HG02970 (cell line): ENCODE results near the gene RAPGEF2.
"Not testable (repeated sequence)": the region's sequence is repeated elsewhere in the genome, so short reads cannot be mapped to it uniquely, and the experiment has no call there.

ENCODE experiments used
- ATAC-seq: cut with Tn5 transposase; IDR thresholded peaks from one replicate; pipeline ENCODE4 v1.9.1; 2021; ENCODE audit warnings: mild to moderate bottlenecking, moderate library complexity, moderate number of reproducible peaks; ENCODE audit not compliant: unreplicated experiment, low FRiP score

Gene RAPGEF2, protein sequence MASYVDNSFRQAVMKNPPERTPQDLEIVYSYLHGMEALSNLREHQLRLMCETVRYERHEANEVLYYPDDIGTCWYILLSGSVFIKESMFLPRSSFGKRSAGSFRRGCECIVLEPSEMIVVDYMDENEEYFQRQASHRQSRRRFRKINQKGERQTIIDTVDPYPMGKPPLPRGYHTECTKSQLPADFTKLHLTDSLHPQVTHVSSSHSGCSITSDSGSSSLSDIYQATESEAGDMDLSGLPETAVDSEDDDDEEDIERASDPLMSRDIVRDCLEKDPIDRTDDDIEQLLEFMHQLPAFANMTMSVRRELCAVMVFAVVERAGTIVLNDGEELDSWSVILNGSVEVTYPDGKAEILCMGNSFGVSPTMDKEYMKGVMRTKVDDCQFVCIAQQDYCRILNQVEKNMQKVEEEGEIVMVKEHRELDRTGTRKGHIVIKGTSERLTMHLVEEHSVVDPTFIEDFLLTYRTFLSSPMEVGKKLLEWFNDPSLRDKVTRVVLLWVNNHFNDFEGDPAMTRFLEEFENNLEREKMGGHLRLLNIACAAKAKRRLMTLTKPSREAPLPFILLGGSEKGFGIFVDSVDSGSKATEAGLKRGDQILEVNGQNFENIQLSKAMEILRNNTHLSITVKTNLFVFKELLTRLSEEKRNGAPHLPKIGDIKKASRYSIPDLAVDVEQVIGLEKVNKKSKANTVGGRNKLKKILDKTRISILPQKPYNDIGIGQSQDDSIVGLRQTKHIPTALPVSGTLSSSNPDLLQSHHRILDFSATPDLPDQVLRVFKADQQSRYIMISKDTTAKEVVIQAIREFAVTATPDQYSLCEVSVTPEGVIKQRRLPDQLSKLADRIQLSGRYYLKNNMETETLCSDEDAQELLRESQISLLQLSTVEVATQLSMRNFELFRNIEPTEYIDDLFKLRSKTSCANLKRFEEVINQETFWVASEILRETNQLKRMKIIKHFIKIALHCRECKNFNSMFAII (N-terminal part only)

DNA sequence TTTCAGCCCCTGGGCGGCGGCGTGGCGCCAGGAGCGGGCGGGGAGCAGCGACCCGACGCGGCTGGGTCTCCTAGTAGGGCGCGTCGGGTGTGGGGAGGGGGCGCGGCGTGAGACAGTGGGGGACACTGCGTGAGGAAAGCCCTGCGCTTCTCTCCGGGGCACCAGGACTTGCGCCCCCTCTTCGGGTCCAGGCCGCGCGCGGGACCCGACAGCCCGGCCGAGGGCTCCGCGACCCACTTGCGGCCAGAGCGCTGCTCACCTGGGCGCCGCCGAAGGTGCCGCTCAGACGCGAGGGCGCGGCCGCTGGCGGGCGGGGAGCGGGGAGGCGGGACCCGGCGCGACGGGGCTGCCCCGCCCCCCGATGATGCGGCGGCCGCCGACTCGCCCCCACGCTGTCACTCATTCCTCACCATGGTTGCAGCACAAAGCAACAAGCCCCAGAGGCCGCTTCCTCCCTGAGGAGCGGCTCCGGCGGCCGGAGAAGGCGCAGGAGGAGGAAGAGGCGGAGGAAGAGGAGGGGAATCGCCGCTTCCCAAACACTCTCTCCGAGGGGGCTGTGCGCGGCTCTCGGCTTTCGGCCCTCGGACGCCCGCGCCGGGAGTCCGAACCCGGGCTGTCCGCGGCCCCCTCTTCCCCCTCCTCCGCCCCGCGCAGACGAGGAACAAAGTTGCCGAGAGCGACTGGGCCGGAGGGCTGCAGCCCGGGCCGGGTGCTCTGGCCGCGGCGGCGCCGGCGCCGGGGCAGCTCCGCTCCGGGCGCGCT lies at the start of gene RAPGEF2:
RAPGEF2 (plus strand) TSS at position 458 of the 762 bp plus-strand sequence. CDS start 1,084 bp downstream, outside the sequence.
- peak; percentile 79 for ATAC-seq

DNA sequence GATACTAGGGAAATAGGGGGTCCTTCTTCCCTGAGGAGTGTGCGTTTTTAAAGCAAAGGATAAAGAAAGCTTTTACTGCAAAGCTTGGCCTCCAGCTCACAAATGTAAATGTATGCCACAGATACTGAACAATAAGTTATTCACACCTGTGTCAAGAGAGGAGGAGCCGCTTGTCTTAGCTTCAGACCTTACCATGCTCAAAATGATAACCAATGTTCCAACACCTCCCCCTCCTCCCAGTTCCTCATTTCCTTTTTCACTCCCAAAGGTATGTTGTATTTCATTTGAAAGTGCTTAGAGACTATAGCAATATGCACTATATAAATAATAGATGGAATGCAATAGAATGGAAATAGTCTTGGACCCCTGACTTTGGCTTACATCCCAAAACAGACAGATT lies 47.0 kb upstream of the RAPGEF2 start:
- no peak for ATAC-seq

DNA sequence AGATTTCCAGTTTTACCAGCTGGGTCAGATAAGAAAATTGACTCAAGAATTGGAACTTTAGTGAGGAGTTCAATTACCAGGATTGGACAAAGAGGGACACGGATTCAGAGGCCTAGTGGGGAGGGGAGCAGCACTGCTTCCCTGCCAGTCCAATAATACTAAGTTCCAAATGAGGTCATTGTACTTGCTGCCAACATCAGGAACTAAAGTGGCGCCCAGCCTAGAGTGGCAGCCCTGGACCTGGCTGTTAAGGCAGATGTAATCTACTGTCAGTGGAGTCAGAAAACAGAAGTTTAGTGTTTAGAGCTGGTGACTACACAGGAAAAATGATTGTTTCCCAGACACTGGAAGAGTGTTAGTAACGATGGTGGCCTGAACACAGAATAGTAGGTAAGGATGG lies 42.7 kb upstream of the RAPGEF2 start:
- no peak for ATAC-seq

DNA sequence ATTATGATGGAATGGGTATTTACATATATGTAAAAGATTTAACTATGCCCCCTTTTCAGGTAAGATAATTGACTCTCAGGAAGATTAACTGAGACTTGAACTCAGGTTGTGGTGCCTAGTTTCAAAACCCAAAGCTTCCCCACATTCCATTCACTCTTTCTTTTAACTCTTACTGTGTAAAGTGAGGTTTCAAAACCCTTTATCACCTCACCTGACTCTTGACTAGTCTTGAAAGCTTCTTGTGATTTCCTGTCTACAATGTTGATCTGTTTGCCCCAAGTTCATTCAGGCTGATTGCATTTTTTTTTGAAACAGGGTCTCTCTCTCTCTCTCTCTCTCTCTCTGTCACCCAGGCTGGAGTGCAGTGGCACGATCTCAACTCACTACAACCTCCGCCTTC lies 40.5 kb upstream of the RAPGEF2 start:
- no peak for ATAC-seq

DNA sequence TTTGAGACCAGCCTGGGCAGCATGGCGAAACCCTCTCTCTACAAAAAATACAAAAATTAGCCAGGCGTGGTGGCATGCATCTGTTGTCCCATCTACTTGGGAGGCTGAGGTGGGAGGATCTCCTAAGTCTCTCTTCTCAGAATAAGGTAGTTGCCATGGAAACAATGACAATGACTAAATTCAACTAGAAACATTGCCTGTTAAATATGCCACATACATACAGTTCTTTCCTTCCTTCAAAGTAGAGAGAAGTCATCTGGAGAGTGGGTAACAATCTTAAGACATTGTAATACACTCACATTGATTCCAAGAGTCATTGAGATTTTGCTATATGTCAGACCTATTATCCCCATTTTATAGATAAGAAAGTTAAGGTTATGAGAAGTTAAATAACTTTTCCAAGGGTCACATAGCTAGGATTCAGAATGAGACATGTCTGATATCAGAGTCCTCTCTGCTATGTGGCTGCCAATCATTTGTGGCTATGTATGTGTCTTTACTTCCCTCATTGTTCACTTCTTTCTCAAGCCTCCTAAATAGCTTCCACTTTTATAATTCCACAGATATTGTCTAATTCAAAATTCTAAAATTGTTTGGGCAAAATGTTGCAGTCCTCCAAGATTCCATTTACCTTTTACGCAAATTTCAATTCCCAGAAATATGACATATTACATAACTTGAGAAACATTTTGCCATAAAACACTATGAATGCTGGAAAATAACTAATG lies 37.2 kb upstream of the RAPGEF2 start:
- no peak for ATAC-seq

DNA sequence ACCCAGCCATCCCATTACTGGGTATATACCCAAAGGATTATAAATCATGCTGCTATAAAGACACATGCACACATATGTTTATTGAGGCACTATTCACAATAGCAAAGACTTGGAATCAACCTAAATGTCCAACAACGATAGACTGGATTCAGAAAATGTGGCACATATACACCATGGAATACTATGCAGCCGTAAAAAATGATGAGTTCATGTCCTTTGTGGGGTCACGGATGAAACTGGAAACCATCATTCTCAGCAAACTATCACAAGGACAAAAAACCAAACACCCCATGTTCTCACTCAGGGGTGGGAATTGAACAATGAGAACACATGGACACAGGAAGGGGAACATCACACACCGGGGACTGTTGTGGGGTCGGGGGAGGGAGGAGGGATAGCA lies 34.7 kb upstream of the RAPGEF2 start:
- ATAC-seq, result not testable (repeated sequence)

DNA sequence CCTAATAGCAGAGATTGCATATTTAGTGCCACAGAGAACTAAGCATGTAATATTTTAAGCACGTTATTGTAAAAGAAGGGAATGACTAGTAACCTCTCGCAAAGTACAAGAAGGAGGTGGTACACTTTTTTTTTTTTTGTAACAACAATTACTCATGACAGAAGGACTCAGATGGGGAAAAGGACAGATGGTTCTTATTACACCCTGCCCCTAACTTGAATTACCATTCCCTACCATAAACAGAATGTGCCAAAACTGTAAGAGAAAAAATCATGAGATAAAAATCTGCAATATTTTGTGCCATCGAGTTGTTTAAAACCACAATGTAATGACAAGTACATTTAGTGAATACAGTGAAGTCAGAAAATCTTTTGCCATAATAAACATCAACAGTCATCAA lies 33.0 kb upstream of the RAPGEF2 start:
- no peak for ATAC-seq

DNA sequence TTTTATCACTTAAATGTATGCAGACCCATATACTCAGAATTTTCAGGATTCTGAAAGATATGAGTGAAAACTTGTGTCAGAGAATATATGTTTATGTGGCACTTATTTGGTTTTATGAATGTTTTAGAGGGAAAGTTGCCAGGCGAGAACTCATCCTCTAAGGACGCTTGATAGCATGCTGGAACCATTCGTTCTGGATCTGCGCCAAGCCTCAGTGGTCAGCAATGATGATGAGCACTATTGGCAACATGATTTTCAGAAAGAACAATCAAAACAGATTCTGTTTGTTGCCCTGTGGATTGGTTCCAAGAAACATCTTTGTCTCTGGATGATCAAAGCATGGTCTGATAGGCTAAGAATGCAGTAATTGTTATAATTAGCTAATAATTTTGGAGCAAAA lies 32.1 kb upstream of the RAPGEF2 start:
- no peak for ATAC-seq

DNA sequence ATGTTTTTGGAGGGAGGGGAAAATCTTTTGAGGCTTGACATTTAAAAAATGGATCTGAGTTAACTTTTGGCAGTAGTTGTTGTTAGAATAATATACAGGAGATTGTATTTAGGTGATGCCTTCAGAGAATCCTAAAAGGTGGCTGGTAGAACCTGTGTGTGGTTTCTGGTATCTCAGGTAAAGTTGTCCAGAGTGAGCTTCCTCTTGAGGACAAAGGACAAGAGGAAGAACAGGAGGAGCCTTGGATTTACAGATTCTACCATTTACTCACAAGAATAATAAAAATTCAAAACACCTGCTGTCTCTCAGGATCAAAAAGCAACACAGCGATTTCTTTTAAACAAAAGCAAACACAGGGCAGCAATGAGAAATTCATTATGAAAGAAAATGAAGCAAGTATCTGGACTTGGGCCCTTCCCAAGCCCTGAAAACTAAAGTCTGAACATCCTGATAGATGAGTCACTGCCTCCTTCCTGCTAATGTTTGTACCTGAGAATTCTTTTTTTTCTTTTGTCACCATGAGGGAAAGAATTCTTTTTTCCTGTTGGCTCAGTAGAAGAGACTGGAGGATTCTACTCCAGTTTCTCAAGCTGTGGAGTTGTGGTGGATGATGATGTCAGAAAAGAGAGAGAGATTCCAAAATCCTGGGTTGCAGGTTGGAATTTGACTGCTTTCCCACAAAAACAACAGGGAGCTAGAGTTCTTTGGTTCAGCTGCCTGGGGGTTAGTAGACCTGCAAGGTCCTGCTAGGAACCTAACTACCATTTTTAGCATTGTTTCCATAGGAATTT lies 31.5 kb upstream of the RAPGEF2 start:
- no peak for ATAC-seq

DNA sequence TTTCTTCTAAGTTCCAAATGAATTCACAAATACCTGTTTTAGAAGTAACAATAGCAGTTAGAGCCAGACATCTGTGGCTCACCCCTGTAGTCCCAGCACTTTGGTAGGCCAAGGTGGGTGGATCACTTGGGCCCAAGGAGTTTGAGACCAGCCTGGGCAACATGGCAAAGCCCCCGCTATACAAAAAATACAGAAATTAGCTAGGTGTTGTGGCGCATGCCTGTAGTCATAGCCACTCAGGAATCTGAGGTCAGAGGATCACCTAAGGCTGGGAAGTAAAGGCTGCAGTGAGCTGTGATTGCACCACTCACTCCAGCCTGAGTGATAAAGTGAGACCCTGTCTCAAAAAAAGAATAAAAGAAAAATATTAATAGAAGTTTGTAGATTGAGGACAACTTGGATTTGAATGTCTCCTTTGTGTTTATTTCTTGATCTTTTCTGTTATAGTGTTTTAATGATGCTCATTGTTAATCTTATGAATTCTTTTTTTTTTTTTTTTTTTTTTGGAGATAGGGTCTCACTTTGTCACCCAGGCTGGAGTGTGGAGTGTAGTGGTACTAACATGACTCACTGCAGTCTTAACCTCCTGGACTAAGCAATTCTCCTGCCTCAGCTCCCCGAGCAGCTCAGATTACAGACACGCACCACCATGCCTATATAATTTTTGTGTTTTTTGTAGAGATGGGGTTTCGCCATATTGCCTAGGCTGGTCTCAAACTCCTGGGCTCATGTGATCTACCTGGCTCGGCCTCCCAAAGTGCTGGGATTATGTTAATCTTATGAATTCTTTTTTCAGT lies 30.7 kb upstream of the RAPGEF2 start:
- ATAC-seq, result no peak

DNA sequence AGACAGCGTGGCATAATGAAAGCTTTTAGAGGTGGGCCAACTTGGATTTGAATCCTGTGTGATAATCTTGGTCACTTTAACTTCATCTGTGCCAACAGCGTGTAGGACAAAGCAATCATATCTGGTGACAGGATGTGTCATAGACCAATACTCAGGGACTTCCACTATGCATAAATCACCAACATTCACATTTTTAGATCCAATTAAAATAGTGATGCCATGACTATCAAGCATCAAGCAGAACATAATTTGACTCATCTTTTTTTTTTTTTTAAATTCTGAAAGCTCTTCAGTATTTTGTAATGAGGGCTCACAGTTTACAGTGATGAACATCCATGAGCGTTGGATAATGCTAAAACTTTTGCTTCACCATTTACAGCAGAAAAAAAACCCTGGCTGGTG lies 27.3 kb upstream of the RAPGEF2 start:
- ATAC-seq, result no peak

DNA sequence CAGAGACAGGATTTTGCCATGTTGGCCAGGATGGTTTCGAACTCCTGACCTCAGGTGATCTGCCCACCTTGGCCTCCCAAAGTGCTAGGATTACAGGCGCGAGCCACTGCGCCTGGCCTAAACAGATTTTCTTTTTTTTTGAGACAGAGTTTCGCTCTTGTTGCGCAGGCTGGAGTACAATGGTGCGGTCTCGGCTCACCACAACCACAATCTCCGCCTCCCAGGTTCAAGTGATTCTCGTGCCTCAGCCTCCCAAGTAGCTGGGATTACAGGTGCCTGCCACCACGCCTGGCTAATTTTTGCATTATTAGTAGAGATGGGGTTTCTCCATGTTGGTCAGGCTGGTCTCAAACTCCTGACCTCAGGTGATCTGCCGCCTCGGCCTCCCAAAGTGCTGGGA lies 25.9 kb upstream of the RAPGEF2 start:
- ATAC-seq, result not testable (repeated sequence)

DNA sequence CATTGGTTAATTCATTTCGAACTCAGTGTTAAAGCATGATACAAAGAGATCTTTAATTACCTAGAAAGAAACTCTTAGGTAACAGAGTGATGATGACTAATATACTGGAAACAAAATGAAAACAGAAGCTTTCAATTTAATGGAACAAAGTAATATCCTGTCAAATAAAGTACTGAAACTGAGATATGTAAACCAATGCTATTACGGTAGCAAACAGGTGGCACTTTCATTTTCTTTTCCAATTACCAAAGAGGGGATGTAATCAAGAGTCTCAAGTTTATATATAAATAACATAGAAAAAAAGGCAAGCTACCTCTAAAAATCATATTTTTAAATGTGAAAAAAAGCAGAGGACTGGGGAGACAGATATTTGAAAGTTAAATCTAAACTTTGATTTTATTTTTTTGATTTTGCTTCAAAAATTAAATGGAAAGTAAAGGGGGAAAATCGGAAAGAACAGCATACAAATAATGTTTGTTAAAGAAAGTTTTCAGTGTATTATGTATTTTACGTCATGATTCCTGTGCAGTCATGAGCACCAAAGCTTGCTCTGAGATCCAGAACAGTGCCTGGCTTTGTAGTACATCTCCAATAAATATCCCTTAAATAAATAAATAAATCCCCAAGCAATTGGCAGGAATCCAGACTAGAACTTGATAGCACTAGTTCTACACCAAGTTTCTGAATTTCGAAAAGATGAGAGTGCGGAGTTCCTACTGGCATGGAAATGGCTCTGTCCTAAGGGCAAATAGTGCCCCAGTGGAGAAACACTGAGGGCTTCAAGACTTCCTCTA lies 25.0 kb upstream of the RAPGEF2 start:
- peak; percentile 87 for ATAC-seq

DNA sequence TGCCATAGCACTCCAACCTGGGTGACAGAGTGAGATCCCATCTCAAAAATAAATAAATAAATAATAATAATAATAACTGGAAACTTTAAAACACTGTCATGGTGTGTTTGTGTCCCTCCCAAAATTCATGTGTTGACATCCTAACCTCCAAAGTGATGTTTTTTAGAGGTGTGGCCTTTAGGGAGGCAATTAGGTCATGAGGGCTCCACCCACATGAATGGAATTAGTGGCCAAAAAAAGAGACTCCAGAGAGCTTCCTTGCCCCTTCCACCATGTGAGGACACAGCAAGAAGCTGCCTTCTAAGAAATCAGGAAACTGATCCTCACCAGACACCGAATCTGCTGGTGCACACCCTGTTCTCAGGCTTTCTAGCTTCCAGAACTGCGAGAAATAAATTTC lies 23.8 kb upstream of the RAPGEF2 start:
- no peak for ATAC-seq

DNA sequence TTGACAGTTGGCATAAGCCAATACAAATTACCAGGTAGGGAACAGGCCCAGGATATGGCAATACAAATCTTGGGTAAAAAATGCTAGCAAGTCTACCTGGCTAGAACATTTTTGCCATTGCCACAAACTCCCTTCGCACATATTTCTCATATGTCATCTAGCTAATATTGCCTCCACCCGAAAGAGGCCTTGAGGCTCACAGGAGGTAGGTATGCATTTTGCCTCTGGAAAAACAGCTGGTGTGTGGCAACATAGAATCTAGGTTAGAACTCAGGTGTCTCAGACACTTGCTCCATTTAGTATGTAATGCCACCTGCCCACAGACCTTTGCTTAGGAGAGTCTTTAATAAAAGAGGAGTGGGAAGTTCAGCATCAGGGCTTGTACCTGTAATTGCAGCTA lies 16.3 kb upstream of the RAPGEF2 start:
- ATAC-seq, result no peak

DNA sequence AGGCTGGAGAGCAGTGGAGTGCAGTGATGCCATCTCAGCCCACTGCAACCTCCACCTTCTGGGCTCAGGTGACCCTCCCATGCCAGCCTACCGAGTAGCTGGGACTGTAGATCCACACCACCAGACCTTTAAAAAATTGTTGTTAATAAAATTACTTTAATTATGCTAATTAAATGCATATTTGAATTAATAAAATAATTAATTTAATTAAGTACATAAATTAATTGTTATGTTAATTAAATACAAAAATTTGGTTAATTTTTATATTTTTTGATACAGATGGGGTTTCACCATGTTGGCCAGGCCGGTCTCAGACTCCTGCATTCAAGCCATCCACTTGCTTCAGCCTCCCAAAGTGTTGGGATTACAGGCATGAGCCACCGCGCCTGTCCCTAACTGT lies 12.6 kb upstream of the RAPGEF2 start:
- ATAC-seq, result no peak

DNA sequence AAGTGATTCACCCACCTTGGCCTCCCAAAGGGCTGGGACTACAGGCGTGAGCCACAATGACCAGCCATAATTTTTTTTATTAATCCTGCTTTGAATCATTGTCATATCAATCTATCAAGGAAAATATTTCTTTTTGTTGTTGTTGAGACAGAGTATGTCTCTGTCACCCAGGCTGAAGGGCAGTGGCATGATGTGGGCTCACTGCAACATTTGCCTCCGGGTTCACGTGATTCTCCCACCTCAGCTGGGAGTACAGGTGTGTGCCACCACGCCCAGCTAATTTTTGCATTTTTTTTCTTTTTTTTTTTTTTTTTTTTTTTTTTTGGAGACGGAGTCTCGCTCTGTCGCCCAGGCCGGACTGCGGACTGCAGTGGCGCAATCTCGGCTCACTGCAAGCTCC lies 8.7 kb upstream of the RAPGEF2 start:
- not testable (repeated sequence) for ATAC-seq

DNA sequence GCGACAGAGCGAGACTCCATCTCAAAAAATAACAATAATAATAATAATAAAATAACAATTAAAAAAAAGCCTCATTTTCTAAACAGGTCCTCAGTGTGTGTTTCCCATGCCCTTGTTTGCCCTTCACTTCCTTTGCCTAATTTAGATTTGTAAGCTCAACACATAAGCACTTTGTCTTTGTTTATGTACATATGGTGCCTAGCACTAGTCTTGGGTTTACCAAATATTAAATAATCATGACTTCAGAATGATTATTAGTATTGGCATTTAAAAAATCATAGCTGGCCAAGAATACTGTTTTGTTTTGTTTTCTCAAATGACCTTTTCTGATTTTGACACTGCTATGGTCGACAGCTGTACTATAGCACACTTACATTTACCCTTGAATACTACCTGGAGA lies 6.4 kb upstream of the RAPGEF2 start:
- ATAC-seq, result no peak
